GM12891 (cell line): ENCODE results near the gene CWC15.

ENCODE experiments used
- POLR2A ChIP-seq: IDR thresholded peaks from 2 replicates; pipeline ENCODE4 v1.6.1; 2011; ENCODE audit warnings: low read depth, low read length, control low read depth
- POLR2AphosphoS5 ChIP-seq: IDR thresholded peaks from 2 replicates; pipeline ENCODE4 v1.6.1; 2011; ENCODE audit warnings: low read depth, low read length, control low read depth

DNA sequence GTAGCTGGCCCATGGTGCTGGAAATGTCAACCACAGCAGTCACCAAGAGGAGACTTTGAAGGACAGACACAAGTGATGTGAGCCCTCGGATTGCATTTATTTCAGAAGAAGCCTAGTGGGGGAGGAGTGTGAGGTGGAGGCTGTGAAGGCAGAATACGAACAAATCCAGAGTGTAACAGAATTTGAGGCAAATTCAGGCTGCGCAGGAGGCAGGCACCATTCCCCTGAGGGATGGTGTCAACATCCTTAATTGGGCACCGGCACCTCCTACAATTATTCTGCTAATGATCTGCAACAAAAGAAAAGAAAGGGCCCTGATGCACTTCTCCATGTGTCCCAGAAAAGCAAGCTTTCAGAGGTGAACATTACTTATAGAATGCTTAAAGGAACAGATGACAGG is 32.2 kb downstream of the CWC15 start:
- TF ChIP-seq POLR2AphosphoS5 (no peak), POLR2A (no peak)
